Activated CD8-positive, alpha-beta memory T cell treated with anti-CD3 and anti-CD28 coated beads, Interleukin-2, amount 50 U/mL, for 4 hours (primary cell): ENCODE data around the gene ST6GALNAC1.
"Not testable (repeated sequence)": the region's sequence is repeated elsewhere in the genome, so short reads cannot be mapped to it uniquely, and the experiment has no call there.

Source experiments
- DNase-seq: peaks from one replicate; pipeline ENCODE4 v3.0.0-alpha.2; 2020

The ST6GALNAC1 gene

DNA sequence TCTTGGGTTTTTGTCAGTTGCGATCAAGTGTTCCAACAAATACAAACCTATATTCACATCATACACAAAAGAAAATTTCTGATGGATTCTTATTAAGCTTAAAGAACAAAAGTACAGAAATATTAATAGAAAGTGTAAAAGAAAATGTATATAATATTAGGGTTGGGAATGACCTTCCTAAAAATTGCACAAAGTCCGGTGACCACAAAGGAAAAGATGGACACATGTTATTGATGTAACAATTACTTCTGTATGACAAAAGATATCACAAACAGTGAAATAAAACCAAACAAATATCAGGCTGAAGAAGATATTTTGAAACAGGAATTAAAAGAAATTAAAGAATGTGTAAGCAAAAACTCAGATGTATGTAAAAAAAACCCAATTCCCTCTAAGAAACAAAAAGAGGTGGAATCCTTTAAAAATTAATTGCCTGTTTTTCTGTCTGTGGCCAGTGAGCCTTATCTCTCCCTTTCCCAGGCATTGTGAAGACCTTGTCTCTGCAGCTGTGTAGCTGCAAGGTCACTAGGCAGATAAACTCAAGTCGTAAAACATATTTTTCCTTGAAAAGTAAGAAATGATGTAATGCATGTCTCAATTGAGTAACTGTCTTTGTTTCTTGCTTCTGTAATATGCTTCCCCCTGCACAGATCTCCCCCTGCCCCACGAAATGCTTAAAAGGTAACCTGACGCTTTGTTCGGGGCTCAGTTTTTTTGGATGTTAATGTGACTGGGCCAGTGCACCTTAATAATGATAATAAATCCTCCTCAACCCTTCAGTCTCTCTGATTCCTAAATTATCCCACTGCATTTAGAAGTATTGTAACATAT is 2.8 kb downstream of the ST6GALNAC1 start:
- DNase-seq, result no peak

DNA sequence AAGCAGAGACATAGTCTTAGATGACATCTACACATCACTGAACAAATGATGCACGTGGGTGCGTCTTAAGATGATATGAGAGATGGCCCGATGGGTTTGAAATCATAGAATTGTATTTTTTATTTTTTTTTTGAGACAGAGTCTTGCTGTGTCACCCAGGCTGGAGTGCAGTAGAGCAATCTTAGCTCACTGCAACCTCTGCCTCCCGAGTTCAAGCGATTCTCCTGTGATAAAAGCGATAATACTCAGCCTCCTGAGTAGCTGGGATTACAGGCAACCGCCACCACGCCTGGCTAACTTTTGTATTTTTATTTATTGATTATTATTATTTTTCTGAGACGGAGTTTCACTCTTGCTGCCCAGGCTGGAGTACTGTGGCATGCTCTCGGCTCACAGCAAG is 5.3 kb downstream of the ST6GALNAC1 start:
- no peak for DNase-seq

DNA sequence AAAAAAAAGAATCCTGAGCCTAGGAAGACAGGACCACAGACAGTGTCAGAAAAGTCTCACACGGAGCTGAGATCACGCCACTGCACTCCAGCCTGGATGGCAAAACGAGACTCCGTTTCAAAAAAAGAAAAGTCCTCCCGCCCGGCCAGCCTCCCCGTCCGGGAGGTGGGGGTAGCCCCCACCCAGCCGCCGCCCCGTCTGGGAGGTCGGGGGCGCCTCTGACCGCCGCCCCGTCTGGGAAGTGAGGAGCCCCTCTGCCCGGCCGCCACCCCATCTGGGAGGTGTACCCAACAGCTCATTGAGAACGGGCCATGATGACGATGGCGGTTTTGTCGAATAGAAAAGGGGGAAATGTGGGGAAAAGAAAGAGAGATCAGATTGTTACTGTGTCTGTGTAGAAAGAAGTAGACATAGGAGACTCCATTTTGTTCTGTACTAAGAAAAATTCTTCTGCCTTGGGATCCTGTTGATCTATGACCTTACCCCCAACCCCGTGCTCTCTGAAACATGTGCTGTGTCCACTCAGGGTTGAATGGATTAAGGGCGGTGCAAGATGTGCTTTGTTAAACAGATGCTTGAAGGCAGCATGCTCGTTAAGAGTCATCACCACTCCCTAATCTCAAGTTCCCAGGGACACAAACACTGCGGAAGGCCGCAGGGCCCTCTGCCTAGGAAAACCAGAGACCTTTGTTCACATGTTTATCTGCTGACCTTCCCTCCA is 6.9 kb downstream of the ST6GALNAC1 start:
- DNase-seq, result not testable (repeated sequence)

DNA sequence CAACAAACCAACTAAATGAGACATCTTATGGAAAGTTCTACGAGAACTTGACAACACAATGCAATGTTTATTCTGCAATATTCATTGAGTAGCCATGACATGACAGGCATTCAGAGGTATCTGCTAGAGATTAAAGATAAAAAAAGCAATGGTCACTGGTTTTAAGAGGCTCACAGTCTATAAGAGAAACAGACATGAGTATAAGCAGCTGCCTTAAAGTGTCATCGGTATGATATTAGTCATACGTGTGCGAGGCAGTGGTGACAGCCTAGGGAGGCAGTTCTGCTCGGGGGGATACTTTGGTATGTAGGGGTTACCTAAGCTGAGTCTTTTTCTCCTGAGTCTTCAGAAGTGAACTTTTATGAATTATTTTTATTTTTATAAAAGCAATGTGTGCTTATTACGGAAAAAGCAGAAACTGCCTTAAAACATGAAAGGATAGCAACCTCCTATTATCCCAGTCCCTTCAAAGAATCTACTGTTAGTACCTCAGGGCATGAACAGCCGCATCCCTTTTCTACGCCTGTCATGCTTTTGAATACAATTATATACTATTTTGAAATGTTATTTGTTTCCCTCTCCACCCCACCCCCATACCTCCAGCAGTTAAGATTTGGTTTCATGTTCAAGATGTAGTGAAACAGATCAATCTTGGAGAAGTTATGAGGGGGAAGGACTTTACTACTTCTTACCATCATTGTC is 7.7 kb downstream of the ST6GALNAC1 start:
- no peak for DNase-seq

DNA sequence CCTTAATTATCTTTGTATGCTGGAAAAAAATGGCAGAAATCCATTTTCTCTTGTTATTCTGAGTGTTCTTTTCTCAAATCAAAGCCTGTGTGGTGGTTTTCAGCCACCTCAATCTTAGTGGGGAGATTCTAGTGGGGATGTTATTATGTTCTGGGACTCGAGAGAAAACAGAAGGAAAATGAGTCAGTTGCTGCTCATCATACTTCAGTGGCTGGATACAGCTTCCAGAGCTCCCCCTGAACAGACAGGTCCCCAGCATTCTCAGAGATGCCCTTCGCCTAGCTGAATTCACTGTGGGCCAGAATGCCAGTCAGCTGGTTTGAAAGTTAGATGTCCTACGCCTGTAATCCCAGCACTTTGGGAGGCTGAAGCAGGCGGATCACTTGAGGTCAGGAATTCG is 8.5 kb downstream of the ST6GALNAC1 start:
- DNase-seq, result no peak

DNA sequence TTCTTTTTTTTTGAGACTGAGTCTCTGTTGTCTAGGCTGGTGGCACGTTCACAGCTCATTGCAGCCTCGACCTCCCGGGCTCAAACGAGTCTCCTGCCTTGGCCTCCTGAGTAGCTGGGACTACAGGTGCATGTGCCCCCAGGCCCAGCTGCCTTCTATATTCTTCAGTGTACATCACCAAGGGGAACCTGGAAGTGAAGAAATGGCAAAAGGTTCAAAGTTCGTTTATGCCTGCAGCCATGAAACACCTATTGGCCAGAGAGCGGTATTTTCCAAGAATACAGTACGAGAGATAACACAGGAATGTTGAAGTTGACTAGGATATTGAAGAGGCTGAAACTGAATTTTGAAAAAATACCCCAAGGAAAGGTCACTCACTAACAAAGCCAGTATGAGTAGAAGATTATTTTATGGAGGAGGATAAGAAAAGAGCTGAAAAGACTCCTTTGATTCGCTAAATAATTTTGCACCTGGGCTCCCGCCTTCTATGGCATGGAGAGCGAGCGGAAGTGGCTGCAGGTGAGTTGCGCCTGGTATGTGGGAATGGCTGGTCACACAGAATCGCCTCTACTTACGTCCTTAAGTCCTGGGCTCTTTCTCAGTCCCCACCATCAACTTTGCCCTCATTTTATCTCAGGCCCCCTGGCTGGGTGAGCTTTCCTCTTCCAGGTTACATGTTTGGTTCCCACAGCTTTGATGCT is 9.8 kb downstream of the ST6GALNAC1 start:
- DNase-seq, result no peak

DNA sequence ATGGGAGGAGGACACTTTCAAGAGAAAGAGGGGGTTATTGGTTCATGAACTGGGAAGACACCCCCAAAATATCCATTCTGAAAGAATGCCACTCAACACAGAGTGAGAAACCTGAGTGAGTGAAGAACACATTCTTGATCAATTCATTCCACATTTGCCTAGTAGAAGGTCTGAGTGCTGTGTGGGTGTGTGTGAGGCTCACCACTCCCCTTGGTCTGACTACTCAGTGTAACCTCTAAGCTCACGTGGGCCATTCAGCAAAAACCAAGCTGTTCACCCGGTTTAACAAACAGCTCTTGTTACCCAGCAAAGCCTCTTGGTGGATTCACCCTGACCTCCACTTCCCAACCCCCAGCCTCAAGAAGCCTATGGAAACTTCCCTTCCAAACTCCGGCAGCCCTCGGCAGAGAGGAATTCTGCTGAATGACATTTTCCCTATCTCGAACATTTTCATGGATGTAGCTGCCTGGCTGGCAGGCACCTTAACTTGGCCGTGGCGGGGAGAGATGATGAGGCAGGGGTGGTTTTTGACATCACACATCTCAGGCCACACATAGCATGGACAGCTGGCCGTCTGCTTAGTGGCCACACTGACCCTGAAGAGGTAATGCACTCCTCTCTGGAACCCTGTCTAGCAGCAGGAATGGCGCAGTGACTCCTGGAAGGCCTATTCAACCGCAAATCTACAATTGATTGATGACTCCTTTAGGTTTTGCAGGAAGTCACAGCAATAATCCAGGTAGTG is 11.6 kb downstream of the ST6GALNAC1 start:
- peak; percentile 24 for DNase-seq

DNA sequence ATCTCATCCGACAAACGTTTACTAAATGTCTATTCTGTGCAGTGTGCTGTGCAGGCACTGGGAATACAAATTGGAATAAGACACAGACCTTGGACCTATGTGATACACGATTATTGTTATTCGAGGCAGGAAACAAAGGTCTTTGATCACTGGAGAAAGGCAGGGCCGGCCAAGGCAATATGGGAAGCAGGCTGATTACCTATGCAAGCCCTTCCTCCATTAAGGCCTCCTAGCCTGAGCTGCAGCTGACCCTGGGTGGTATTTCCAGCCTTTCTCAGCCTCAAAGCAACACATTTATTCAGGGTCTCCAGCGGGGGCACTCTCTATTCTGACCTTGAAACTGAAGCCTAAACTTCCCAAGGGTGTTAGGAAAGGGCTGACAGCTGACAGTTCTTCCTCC is 13.4 kb downstream of the ST6GALNAC1 start:
- DNase-seq, result no peak

DNA sequence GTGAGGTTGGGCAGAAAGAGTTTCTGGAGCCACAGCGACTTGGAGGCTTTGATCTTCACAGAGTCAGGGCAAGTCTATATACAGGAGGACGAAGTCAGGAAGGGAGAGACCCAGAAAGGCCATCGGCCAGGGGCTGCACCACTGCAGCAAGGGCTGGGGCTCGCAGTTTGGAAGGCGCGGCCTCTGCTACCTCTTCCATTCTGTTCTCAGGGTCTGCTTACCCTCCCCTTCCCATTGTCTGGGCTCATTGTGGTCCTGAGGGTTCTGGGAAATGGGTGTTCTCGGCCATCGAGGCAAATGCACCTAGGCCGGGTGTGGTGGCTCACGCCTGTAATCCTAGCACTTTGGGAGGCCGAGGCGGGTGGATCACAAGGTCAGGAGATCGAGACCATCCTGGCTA is 16.0 kb downstream of the ST6GALNAC1 start:
- DNase-seq, result no peak

DNA sequence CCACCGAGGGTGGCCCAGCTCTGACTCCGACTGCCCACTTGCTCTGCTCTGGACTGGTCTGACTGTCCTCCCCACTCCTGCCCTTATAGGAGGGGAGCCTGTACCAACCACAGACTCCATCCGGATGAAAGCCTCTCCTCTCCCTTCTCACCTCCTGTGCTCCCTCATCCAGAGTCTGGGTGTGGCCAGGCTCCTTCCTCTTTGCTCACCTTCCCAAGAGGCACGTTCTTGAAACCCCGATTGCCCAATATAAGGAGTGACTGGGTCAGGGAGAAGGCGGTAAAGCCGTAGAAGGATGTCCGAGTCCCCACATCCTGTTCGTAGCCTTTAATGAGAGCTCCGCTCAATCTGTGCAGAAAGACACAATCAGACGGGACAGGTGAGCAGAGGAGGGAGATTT is 17.1 kb downstream of the ST6GALNAC1 start:
- DNase-seq, result no peak

DNA sequence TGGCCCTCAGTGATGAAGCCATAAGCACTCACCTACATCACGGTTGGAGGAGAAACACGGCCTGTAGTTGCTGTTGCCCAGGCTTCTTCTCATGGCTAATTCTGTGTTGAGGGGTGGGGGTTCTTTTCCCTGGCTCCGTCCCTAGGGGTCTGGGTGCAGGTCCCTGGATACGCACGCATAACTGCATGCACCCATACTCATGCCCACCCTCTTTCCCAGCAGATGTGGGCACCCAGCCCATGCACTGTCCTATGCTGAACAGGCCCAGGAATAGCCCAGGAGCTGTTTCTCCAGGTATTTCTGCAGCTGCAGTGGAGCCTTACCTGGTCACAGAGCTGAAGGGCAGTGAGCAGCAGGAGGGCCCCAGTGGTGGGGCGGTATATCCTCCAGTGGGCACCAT is 18.1 kb downstream of the ST6GALNAC1 start:
- DNase-seq, result no peak

DNA sequence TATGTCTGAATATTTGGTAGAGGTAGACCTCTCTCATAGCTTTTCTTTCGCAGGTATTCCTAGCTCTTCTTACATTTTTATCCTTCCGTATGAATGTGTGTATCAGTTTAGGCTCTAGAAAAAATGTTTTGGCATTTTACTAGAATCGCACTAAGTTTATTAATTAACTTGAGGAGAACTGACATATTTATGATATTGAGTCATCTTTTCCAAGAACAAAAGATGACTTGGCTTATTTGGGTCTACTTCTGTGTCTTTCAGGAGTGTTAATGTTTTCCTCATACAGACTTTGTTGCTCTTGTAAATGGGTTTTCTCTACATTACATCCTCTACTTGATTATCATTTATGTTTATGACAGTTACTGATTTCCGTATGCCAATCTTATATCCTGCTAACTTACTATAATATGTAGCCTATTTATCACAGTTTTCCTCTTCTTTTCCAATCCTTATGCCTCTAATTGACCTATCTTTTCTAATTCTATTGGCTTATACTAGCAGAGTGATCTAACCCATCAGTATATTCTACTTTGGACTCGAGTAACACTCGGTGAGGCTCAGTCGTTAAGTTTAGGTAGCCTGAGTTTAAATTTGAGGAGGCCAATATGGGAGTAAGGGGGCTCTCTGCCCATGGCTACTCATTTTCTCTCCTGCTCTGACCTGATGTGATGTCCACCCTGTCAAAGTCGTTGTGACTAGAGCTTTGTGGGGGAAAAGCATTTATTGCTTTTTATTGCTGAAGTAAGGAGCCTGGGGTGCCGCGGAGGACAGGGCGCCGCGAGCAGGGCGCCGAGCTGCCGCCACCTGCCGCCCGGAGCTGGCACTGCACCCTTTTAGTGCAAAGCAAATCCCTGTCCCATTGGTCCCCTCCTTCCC is 20.0 kb downstream of the ST6GALNAC1 start:
- peak; percentile 82 for DNase-seq

DNA sequence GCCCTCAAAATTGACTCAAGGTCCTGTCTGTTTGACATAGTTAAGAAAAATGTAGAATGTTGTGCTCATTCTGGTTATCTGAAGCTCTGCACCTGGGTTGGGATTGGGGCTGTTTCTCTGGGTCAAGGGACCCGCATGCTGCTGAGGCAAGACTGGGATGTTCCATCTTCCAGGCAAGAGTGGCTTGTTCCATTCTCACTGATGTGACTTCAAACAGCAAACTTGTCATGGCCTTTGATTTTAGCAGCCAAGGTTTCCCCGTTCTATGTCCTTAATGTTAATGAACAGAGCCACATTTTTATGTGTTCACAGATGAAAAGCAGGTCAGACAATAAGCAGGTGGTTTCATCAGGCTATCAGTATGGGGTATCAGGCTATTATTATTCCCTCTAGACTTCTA is 25.7 kb downstream of the ST6GALNAC1 start:
- DNase-seq, result no peak

DNA sequence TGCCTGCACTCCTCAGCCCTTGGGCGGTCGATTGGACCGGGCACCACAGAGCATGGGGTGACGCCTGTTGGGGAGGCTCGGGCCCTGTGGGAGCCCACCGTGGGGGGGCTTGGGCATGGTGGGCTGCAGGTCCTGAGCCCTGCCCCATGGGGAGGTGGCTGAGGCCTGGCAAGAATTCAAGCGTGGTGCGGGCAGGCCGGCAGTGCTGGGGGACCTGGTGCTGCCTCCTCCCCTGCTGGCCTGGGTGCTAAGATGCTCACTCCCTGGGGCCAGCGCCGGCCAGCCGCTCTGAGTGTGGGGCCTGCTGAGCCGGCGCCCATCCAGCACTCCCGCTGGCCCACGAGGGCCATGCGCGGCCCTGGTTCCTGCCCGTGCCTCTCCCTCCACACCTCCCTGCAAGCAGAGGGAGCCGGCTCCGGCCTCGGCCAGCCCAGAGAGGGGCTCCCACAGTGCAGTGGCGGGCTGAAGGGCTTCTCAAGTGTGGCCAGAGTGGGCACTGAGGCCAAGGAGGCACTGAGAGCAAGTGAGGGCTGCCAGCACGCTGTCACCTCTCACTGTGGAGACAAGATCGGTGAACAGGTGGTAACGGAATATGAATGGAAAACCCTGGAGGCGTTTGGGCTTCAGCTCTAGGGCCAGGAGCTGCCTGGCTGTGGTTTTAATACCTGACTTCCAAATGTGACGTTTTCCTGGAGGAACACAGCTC is 28.5 kb downstream of the ST6GALNAC1 start:
- no peak for DNase-seq

DNA sequence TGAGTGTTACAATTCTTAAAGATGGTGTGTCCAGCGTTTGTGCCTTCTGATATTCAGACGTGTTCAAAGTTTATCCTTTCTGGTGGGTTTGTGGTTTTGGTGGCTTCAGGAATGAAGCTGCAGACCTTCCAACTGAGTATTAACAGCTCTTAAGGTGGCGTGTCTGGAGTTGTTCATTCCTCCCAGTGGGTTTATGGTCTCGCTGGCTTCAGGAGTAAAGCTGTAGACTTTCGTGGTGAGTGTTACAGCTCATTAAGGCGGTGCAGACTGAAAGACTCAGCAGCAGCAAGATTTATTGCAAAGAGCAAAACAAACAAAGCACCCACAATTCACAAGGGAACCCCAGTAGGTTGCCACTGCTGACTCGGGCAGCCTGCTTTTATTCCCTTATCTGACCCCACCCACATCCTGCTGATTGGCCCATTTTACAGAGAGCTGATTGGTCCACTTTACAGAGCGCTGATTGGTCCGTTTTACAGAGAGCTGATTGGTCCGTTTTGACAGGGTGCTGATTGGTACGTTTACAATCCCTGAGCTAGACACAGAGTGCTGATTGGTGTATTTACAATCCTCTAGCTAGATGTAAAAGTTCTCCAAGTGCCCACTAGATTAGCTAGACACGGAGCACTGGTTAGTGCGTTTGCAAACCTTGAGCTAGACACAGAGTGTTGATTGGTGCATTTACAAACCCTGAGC is 29.3 kb downstream of the ST6GALNAC1 start:
- not testable (repeated sequence) for DNase-seq

DNA sequence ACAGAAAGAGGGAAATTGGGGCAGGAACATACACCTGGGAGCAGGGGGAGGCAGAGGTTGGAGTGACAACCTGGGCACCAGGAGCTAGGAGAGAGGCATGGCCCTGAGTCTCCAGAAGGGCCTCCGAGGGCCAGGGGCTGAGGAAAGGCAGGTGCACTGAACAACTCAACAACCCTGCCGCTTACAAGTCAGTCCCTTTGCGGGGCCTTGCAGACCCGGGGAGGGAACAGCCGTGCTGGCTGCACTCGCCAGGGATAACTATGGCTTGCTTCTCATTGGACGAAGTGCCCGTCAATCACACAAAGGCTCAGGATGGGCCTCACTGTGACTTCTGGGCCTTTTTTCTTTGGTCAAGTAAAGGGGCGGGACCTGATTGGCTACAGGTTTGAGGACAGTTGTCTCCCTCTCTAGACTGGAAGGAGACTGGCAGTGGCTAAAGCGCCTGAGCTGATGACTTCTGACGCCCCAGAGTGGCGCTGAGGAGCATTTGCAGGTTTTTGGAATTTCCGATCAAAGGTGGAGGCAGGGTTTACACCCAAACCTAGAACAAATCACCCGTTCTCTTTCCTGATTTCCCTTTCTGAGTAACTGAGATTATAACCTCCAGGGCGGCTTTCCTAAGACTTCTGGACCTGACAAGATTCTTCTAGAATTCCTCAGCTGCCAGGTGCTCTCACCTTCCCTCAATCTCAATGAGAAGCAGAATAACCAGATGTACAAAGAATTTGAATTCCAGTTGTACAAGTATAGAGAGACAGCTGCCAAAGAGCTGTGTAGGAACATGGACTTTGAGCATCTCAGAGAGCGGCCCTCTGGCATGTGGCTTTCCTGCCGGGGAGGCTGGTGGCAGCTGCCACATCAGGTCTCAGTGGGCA is 30.3 kb downstream of the ST6GALNAC1 start:
- DNase-seq, result no peak

DNA sequence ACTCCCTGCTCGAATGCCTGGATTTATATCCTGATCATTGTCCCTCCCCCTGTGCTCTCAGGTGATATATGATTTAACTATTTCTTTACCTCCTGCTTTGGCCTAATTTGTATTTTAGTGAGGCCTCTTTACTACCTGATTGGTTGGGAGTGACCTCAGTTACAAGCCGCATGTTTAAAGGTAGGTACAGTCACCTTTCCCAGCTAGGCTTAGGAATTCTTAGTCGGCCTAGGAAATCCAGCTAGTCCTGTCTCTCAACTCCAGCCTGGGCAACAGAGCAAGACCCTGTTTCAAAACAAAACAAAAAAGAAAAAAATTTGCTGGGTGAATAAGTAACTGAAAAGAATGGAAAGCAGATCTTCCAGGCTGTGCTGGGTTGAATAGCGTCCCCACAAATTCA is 31.1 kb downstream of the ST6GALNAC1 start:
- DNase-seq, result no peak

DNA sequence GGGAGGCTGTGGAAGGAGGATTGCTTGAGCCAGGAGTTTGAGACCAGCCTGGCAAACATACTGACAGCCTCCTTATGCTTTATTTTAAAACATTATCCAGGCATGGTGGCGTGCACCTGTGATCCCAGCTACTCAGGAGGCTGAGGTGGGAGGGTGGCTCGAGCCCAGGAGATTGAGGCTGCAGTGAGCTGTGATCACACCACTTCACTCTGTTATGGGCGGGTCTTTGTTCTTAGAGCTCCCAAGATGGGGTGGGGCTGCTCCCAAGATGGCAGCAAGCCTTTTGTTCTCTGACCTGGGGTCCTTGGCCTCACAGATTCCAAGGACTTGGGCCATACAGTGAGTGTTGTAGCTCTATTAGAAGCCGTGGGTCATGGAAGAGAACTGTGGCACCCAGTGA is 31.8 kb downstream of the ST6GALNAC1 start:
- DNase-seq, result no peak
